H1 (cell line): ENCODE data around the gene CCK. TPM values are rescaled to one million over a fixed set of nuclear protein-coding genes. Genes with fewer than 3 reads are reported as not detected.

ENCODE experiments used
- CTCF ChIA-PET: fragments of 300-600 bp; sonication (Branson Sonifier 250); formaldehyde crosslinking; loops from one replicate; lab custom pipeline; 2021; ENCODE audit not compliant: partially characterized antibody; lab: Charles Lee
- POLR2A ChIA-PET: fragments of 300-600 bp; sonication (Branson Sonifier 250); formaldehyde crosslinking; loops from one replicate; lab custom pipeline; 2021; ENCODE audit warnings: inconsistent platforms; ENCODE audit not compliant: partially characterized antibody; lab: Charles Lee
- DNase-seq, 2 experiments: peaks; one replicate each; pipeline versions ENCODE4 v3.0.0 to v3.0.0-alpha.2; 2010 to 2022; ENCODE audit warnings: low spot score in 2 of 2, low read depth in 1 of 2, mixed read lengths in 1 of 2
- FAIRE-seq: peaks from 2 replicates; lab custom pipeline; 2011; peaks lifted over from hg19 to GRCh38; lab: Jason Lieb, UNC
- H2AFZ ChIP-seq: 2 replicates; pipeline ENCODE4 v1.8.1; 2012; ENCODE audit warnings: low read length, inconsistent platforms
- H2AK5ac ChIP-seq: 2 replicates; pipeline ENCODE4 v1.6.1; 2013; ENCODE audit warnings: low read depth, low read length
- H2BK120ac ChIP-seq: replicated peaks from 2 replicates; pipeline ENCODE3; 2013; ENCODE audit warnings: low read depth, low read length, inconsistent platforms
- H2BK12ac ChIP-seq: 2 replicates; pipeline ENCODE4 v1.6.1; 2013; ENCODE audit warnings: low read depth, low read length
- H2BK15ac ChIP-seq: 2 replicates; pipeline ENCODE4 v1.6.1; 2013; ENCODE audit warnings: low read length
- H2BK20ac ChIP-seq: 2 replicates; pipeline ENCODE4 v1.6.1; 2013; ENCODE audit warnings: low read length
- H2BK5ac ChIP-seq: 2 replicates; pipeline ENCODE4 v1.6.1; 2013; ENCODE audit warnings: low read depth, low read length
- H3K14ac ChIP-seq: 2 replicates; pipeline ENCODE4 v1.6.1; 2013; ENCODE audit warnings: inconsistent platforms; ENCODE audit not compliant: insufficient read length
- H3K18ac ChIP-seq: 2 replicates; pipeline ENCODE4 v1.6.1; 2013; ENCODE audit warnings: low read length; ENCODE audit errors: extremely low read depth
- H3K23ac ChIP-seq: 2 replicates; pipeline ENCODE4 v1.6.1; 2013; ENCODE audit warnings: inconsistent platforms; ENCODE audit not compliant: insufficient read length
- H3K23me2 ChIP-seq: 2 replicates; pipeline ENCODE4 v1.6.1; 2013; ENCODE audit warnings: low read depth, low read length
- H3K27ac ChIP-seq: 2 replicates; pipeline ENCODE4 v1.6.1; 2011; ENCODE audit warnings: low read depth, low read length, inconsistent platforms
- H3K27me3 ChIP-seq, 4 experiments: replicated peaks in 1 of 4; 1 replicate in 1 of 4; 2 replicates in 3 of 4; pipeline versions ENCODE4 v1.6.1 to v1.8.1; 2011 to 2013; ENCODE audit warnings: low read length in 3 of 4, mild to moderate bottlenecking in 3 of 4, inconsistent platforms in 2 of 4, mixed read lengths in 2 of 4, moderate library complexity in 1 of 4; ENCODE audit not compliant: control insufficient read depth in 3 of 4, insufficient read depth in 3 of 4; ENCODE audit errors: extremely low read depth in 1 of 4
- H3K36me3 ChIP-seq, 4 experiments: 2 replicates each; pipeline versions ENCODE4 v1.6.1 to v1.8.1; 2011 to 2013; ENCODE audit warnings: mild to moderate bottlenecking in 4 of 4, low read length in 3 of 4, moderate library complexity in 2 of 4, control low read depth in 1 of 4, inconsistent platforms in 1 of 4; ENCODE audit not compliant: insufficient read depth in 4 of 4, control insufficient read depth in 2 of 4
- H3K4ac ChIP-seq: replicated peaks from 2 replicates; pipeline ENCODE3; 2013; ENCODE audit warnings: low read length, low read depth, mixed read lengths, inconsistent platforms; ENCODE audit not compliant: insufficient read length
- H3K4me1 ChIP-seq, 4 experiments: replicated peaks in 1 of 4; 1 replicate in 1 of 4; 2 replicates in 3 of 4; pipeline versions ENCODE4 v1.6.1 to v1.8.1; 2011 to 2013; ENCODE audit warnings: low read length in 3 of 4, inconsistent platforms in 2 of 4, mixed read lengths in 1 of 4; ENCODE audit not compliant: insufficient read depth in 4 of 4, control insufficient read depth in 3 of 4
- H3K4me2 ChIP-seq, 2 experiments: 2 replicates each; pipeline versions ENCODE4 v1.6.1 to v1.8.1; 2011 to 2013; ENCODE audit warnings: low read depth in 2 of 2, low read length in 2 of 2, control low read depth in 1 of 2, inconsistent platforms in 1 of 2, mild to moderate bottlenecking in 1 of 2; ENCODE audit not compliant: insufficient read depth in 1 of 2
- H3K4me3 ChIP-seq, 4 experiments: fragments of 200-600, 300-600 bp in 1 of 4; sonication (generic), shearing (Covaris generic), sonication (Bioruptor Twin) in 1 of 4; 2 replicates each; pipeline versions ENCODE4 v1.5.1 to v1.8.1; 2011 to 2016; ENCODE audit warnings: low read length in 4 of 4, low read depth in 3 of 4, control low read depth in 2 of 4, inconsistent platforms in 2 of 4, mild to moderate bottlenecking in 2 of 4, mixed read lengths in 1 of 4, moderate library complexity in 1 of 4; ENCODE audit not compliant: insufficient read depth in 2 of 4; ENCODE audit errors: extremely low read depth in 1 of 4
- H3K56ac ChIP-seq: replicated peaks from 2 replicates; pipeline ENCODE3; 2013; ENCODE audit warnings: low read depth, mild to moderate bottlenecking, mixed read lengths, low read length, inconsistent platforms; ENCODE audit not compliant: insufficient read length
- H3K79me1 ChIP-seq: 2 replicates; pipeline ENCODE4 v1.6.1; 2013; ENCODE audit warnings: low read depth, low read length, control low read depth
- H3K79me2 ChIP-seq, 2 experiments: 2 replicates each; pipeline versions ENCODE4 v1.6.1 to v1.8.1; 2012 to 2013; ENCODE audit warnings: low read length in 2 of 2, mild to moderate bottlenecking in 2 of 2, inconsistent platforms in 1 of 2; ENCODE audit not compliant: insufficient read depth in 2 of 2, control insufficient read depth in 1 of 2
- H3K9ac ChIP-seq, 4 experiments: replicated peaks in 1 of 4; 1 replicate in 1 of 4; 2 replicates in 3 of 4; pipeline versions ENCODE4 v1.6.1 to v1.8.1; 2011 to 2013; ENCODE audit warnings: low read depth in 3 of 4, low read length in 3 of 4, control low read depth in 2 of 4, mild to moderate bottlenecking in 2 of 4, moderate library complexity in 2 of 4, inconsistent platforms in 1 of 4; ENCODE audit errors: extremely low read depth in 1 of 4
- H3K9me3 ChIP-seq, 2 experiments: 2 replicates each; pipeline versions ENCODE4 v1.6.1 to v1.8.1; 2012 to 2013; ENCODE audit warnings: mild to moderate bottlenecking in 2 of 2, moderate library complexity in 2 of 2, control low read depth in 1 of 2, inconsistent platforms in 1 of 2, low read depth in 1 of 2, low read length in 1 of 2, mixed read lengths in 1 of 2; ENCODE audit not compliant: insufficient read depth in 2 of 2
- H4K20me1 ChIP-seq, 2 experiments: replicated peaks in 1 of 2; 2 replicates each; pipeline versions ENCODE3 to v1.8.1; 2011 to 2013; ENCODE audit warnings: inconsistent platforms in 2 of 2, low read length in 2 of 2, mild to moderate bottlenecking in 1 of 2; ENCODE audit not compliant: insufficient read depth in 2 of 2, control insufficient read depth in 1 of 2
- H4K5ac ChIP-seq: 2 replicates; pipeline ENCODE4 v1.6.1; 2013; ENCODE audit warnings: low read length, low read depth, mixed read lengths, inconsistent platforms; ENCODE audit not compliant: insufficient read length
- H4K8ac ChIP-seq: 2 replicates; pipeline ENCODE4 v1.8.0; 2013; ENCODE audit warnings: mild to moderate bottlenecking, moderate library complexity, low read length, inconsistent platforms; ENCODE audit not compliant: insufficient read depth; ENCODE audit errors: extremely low read depth
- H4K91ac ChIP-seq: replicated peaks from 2 replicates; pipeline ENCODE3; 2013; ENCODE audit warnings: low read length, mixed read lengths, inconsistent platforms; ENCODE audit not compliant: insufficient read length
- TCF12 ChIP-seq: IDR thresholded peaks from 2 replicates; pipeline ENCODE4 v1.6.1; 2011; ENCODE audit warnings: low read depth, mild to moderate bottlenecking, low read length
- WGBS, 2 experiments: shearing (Covaris generic) in 1 of 2; methylation state at CpG; one replicate each; pipeline versions ENCODE4 v1.1.6 to v1.1.7; 2013 to 2015; ENCODE audit warnings: low lambda C conversion rate in 2 of 2, mixed read lengths in 2 of 2, inconsistent platforms in 1 of 2, low coverage in 1 of 2, missing lambda C conversion rate in 1 of 2; ENCODE audit not compliant: insufficient replicate concordance in 2 of 2, insufficient coverage in 1 of 2, insufficient read length in 1 of 2; ENCODE audit errors: extremely low coverage in 1 of 2, missing lambda C conversion rate in 1 of 2; 5-methylcytosine and 5-hydroxymethylcytosine counted together
- polyA plus RNA-seq, 7 experiments: library from polyadenylated mRNA; depleted of rRNA in 3 of 7; stranded (reverse) in 5 of 7; unstranded in 2 of 7; fragments of >200 nt in 5 of 7; fragments of 200-250 nt in 2 of 7; gene quantifications; 1 replicate in 5 of 7; 2 replicates in 1 of 7; 4 replicates in 1 of 7; pipeline versions ENCODE4 v1.2.1 to v1.2.3, GENCODE V29; 2011 to 2013; ENCODE audit warnings: missing spikeins in 2 of 7, mixed read lengths in 2 of 7
- total RNA-seq: library from RNA; stranded (reverse); fragmentation: NEBNext Ultra II Directional; extraction: Animal tissue kit (Norgen Biotek cat#: 25700); gene quantifications from 2 replicates; pipeline ENCODE4 v1.2.1, GENCODE V29; 2021
- TF ChIP-seq, protein P1 (sequence below): IDR thresholded peaks from 2 replicates; pipeline ENCODE4 v1.6.1; 2012; ENCODE audit warnings: inconsistent platforms

Gene CCK
- total and polyA plus RNA-seq, 2 of the 8 experiments (the other 6 are each of a cell fraction or from before 2014, with no cell fraction given), result 0.99 to 2.8 TPM

DNA sequence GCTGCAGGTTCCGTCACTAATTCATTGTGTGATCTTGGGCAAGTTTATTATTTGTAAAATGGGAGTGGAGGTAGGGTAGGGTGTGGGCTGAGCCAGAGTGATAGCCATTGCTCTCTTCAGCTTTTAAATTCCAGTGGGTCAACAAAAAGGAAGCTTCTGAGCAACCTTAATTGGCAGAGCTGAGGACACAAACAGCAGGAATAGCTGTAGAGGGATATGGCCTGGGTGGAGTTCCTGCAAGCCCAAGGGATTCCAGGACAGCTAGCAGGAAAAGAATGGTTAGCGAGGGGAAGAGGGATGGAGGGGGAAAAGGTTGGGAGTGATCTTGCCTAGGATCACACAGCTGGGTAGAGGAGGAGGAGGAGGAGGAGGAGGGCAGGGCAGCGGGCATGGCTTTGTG lies 11.4 kb downstream of the CCK start:
- Histone ChIP-seq H3K4me2 (no peak overlapping the region), H3K27me3 (no peaks in the 10 kb centered on the region), H4K91ac (no peak overlapping the region), H4K8ac (no peak overlapping the region), H3K18ac (no peak overlapping the region), H3K79me1 (no peaks in the 10 kb centered on the region), H4K20me1 (no peaks in the 10 kb centered on the region), H2AFZ (no peak overlapping the region), H3K27ac (no peak overlapping the region), H3K56ac (no peak overlapping the region), H2BK5ac (no peak overlapping the region), H2BK15ac (no peak overlapping the region), H2BK20ac (no peak overlapping the region), H3K9me3 (no peaks in the 10 kb centered on the region), H3K14ac (no peak overlapping the region), H3K23me2 (no peaks in the 10 kb centered on the region; the same call in 1 of the 2 replicates), H2BK120ac (no peak overlapping the region), H3K9ac (no peak overlapping the region), H2AK5ac (no peak overlapping the region), H3K4ac (no peak overlapping the region), H3K4me1 (no peaks in the 10 kb centered on the region), H3K79me2 (no peaks in the 10 kb centered on the region), H3K36me3 (no peaks in the 10 kb centered on the region), H4K5ac (no peak overlapping the region), H3K4me3 (no peak overlapping the region), H2BK12ac (no peak overlapping the region), H3K23ac (no peak overlapping the region)
- ChIA-PET CTCF (interaction anchor here (0.7 to 3.5 kb wide), 9 partner anchors 98 to 293 kb away, joined by 3 to 21 read pairs (median 3); no protein-coding TSS in a partner anchor), POLR2A (interaction anchor here (1.2 kb wide), 1 partner anchor 188 kb away, joined by 4 read pairs; no protein-coding TSS in a partner anchor)
- FAIRE-seq (no peak), DNase-seq (no peak)
- no peak for TF ChIP-seq TCF12
- TF ChIP-seq, protein P1, sequence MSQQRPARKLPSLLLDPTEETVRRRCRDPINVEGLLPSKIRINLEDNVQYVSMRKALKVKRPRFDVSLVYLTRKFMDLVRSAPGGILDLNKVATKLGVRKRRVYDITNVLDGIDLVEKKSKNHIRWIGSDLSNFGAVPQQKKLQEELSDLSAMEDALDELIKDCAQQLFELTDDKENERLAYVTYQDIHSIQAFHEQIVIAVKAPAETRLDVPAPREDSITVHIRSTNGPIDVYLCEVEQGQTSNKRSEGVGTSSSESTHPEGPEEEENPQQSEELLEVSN, result no peak
- 57% methylated on average over 3 of the region's 3 CpGs; no CpG with 5 or more reads in 1 of the 2 experiments for WGBS, 2 experiments
